PFSK-1 (cell line): ENCODE results near the gene STX3.

Source experiments
- FOXP2 ChIP-seq: optimal IDR thresholded peaks from 2 replicates; pipeline ENCODE3; 2011; ENCODE audit warnings: borderline replicate concordance, control low read depth, inconsistent platforms; ENCODE audit not compliant: insufficient read depth; ENCODE audit errors: extremely low read length, extremely low read depth
- POLR2AphosphoS5 ChIP-seq: IDR thresholded peaks from 2 replicates; pipeline ENCODE4 v1.6.1; 2012; ENCODE audit warnings: low read depth, mild to moderate bottlenecking, control low read depth, low read length, moderate library complexity
- REST ChIP-seq, 2 experiments: IDR thresholded peaks; 2 replicates each; pipeline versions ENCODE4 v1.6.1 to v1.8.0; 2011 to 2012; ENCODE audit warnings: low read depth in 2 of 2, low read length in 2 of 2, control low read depth in 1 of 2, inconsistent platforms in 1 of 2, mild to moderate bottlenecking in 1 of 2, moderate library complexity in 1 of 2; ENCODE audit not compliant: insufficient read depth in 1 of 2
- SIN3A ChIP-seq: IDR thresholded peaks from 2 replicates; pipeline ENCODE4 v1.6.1; 2012; ENCODE audit warnings: mild to moderate bottlenecking, low read length, moderate library complexity, borderline replicate concordance; ENCODE audit not compliant: insufficient read depth
- TAF1 ChIP-seq: IDR thresholded peaks from 2 replicates; pipeline ENCODE4 v1.6.1; 2012; ENCODE audit warnings: low read length, control low read depth, borderline replicate concordance; ENCODE audit not compliant: insufficient read depth

Gene STX3

GRCh38 chr11:59812220-59812619, 57.0 kb downstream of the STX3 start:
- no peak for TF ChIP-seq SIN3A
- TF ChIP-seq TAF1, result no peak
- TF ChIP-seq POLR2AphosphoS5, result no peak
- no peak for TF ChIP-seq REST (IDR thresholded peaks at IDR 0.05; ENCODE audit: insufficient read depth in 1 of 2, low read depth in 2 of 2, low read length in 2 of 2)
- no peak for TF ChIP-seq FOXP2

GRCh38 chr11:59813364-59813763, 58.2 kb downstream of the STX3 start:
- no peak for TF ChIP-seq SIN3A
- no peak for TF ChIP-seq REST (IDR thresholded peaks at IDR 0.05; ENCODE audit: insufficient read depth in 1 of 2, low read depth in 2 of 2, low read length in 2 of 2)
- no peak for TF ChIP-seq POLR2AphosphoS5
- no peak for TF ChIP-seq TAF1
- no peak for TF ChIP-seq FOXP2

GRCh38 chr11:59814021-59814420, 58.8 kb downstream of the STX3 start:
- no peak for TF ChIP-seq TAF1
- TF ChIP-seq FOXP2, result no peak
- TF ChIP-seq POLR2AphosphoS5, result no peak
- no peak for TF ChIP-seq REST (IDR thresholded peaks at IDR 0.05; ENCODE audit: insufficient read depth in 1 of 2, low read depth in 2 of 2, low read length in 2 of 2)
- TF ChIP-seq SIN3A, result no peak

- TF ChIP-seq TAF1 (no peak), REST (IDR thresholded peaks at IDR 0.05; ENCODE audit: insufficient read depth in 1 of 2, low read depth in 2 of 2, low read length in 2 of 2) (no peak), SIN3A (no peak), POLR2AphosphoS5 (no peak), FOXP2 (no peak)
Observed at GRCh38 chr11:59815754-59816153, 60.6 kb downstream of the STX3 start.

GRCh38 chr11:59818572-59818971, 63.4 kb downstream of the STX3 start:
- TF ChIP-seq REST (IDR thresholded peaks at IDR 0.05; ENCODE audit: insufficient read depth in 1 of 2, low read depth in 2 of 2, low read length in 2 of 2), result no peak
- TF ChIP-seq TAF1, result no peak
- TF ChIP-seq POLR2AphosphoS5, result no peak
- TF ChIP-seq FOXP2, result no peak
- no peak for TF ChIP-seq SIN3A
